ENCODE measurements around the gene MISP3. TPM values are rescaled to one million over a fixed set of nuclear protein-coding genes. Genes with fewer than 3 reads are reported as not detected.
"Not testable (repeated sequence)": the region's sequence is repeated elsewhere in the genome, so short reads cannot be mapped to it uniquely, and the experiment has no call there.

The MISP3 gene
- total RNA-seq, 2 experiments from 2014 or later: 0.39 to 0.49 TPM

GRCh38 chr19:14031719-14032480 is 40.7 kb upstream of the MISP3 start, which contains the start of gene IL27RA:
Gene IL27RA, plus strand, starts transcription at chr19:14031762. Its CDS starts 111 bp downstream, at chr19:14031873.
- DNase-seq (peak; percentile 67 to 94 (median 83)), ATAC-seq (ENCODE audit: poor library complexity) (peak; percentile 82)
- H3K4me1 ChIP-seq (ENCODE audit: insufficient read depth, low read length): peaks cover 49% of the 10 kb centered on the region
- peak within 1 kb of the TSS; percentile 94 for H3K27ac Mint-ChIP-seq
- intact Hi-C loops (cut with DNase I, micrococcal nuclease): loop anchor here (1.0 to 5.0 kb wide), 6 partner anchors 23 to 152 kb away; partner anchors contain the start of genes DCAF15 (in 1 of the 2) and RFX1 (in 1 of the 2)
- H3K4me3 Mint-ChIP-seq: peak within 1 kb of the TSS; percentile 98
- no peaks in the 10 kb centered on the region for H3K27me3 Mint-ChIP-seq
- H3K4me1 Mint-ChIP-seq (ENCODE audit: low read depth): peaks cover 36% of the 10 kb centered on the region
- H3K4me3 ChIP-seq (ENCODE audit: low read length): peak within 1 kb of the TSS; percentile 86
- peaks cover 22% of the 10 kb centered on the region for H3K36me3 ChIP-seq (ENCODE audit: insufficient read depth, low read length)
- peaks cover 36% of the 10 kb centered on the region for H3K36me3 Mint-ChIP-seq (ENCODE audit: low read depth)
- TF ChIP-seq CTCF (IDR thresholded peaks at IDR 0.05): no peak
- no peaks in the 10 kb centered on the region for H3K9me3 Mint-ChIP-seq
- CTCF ChIA-PET: interaction anchor here (0.5 to 1.8 kb wide), 17 partner anchors 11 to 750 kb away, joined by 3 to 9 read pairs (median 3); partner anchors contain the start of gene DCAF15
- POLR2A ChIA-PET: interaction anchor here (0.6 to 3.8 kb wide), 42 partner anchors 9 to 487 kb away, joined by 3 to 117 read pairs (median 5); partner anchors contain the start of genes ASF1B, BRME1, CC2D1A and DCAF15
- H3K27me3 ChIP-seq (ENCODE audit: control insufficient read depth in 1 of 2, insufficient read depth in 2 of 2, low read length in 2 of 2): no peaks in the 10 kb centered on the region
- peak within 1 kb of the TSS; percentile 93 to 98 for H3K27ac ChIP-seq (ENCODE audit: low read depth in 1 of 2, low read length in 2 of 2)
- H3K9me3 ChIP-seq (ENCODE audit: control insufficient read depth in 1 of 2, insufficient read depth in 1 of 2, low read length in 2 of 2): no peaks in the 10 kb centered on the region

- Mint-ChIP-seq H3K36me3 (ENCODE audit: low read depth) (peaks cover 55% of the 10 kb centered on the region), H3K4me3 (peak overlapping the region; percentile 75), H3K4me1 (ENCODE audit: low read depth) (peaks cover 29% of the 10 kb centered on the region), H3K9me3 (no peaks in the 10 kb centered on the region), H3K27me3 (no peaks in the 10 kb centered on the region), H3K27ac (peak overlapping the region; percentile 53)
- H3K27me3 ChIP-seq (ENCODE audit: control insufficient read depth in 1 of 2, insufficient read depth in 2 of 2, low read length in 2 of 2): no peaks in the 10 kb centered on the region
- DNase-seq: no peak
- H3K36me3 ChIP-seq (ENCODE audit: insufficient read depth, low read length): peaks cover 39% of the 10 kb centered on the region
- peaks cover 58% of the 10 kb centered on the region for H3K4me1 ChIP-seq (ENCODE audit: insufficient read depth, low read length)
- H3K27ac ChIP-seq (ENCODE audit: low read depth in 1 of 2, low read length in 2 of 2): no peak overlapping the region
- no peak overlapping the region for H3K4me3 ChIP-seq (ENCODE audit: low read length)
- POLR2A ChIA-PET: interaction anchor here (0.6 to 3.8 kb wide), 2 partner anchors 31 to 81 kb away, joined by 3 to 33 read pairs; partner anchors contain the start of gene DCAF15
- ATAC-seq (ENCODE audit: poor library complexity): no peak
- H3K9me3 ChIP-seq (ENCODE audit: control insufficient read depth in 1 of 2, insufficient read depth in 1 of 2, low read length in 2 of 2): no peaks in the 10 kb centered on the region
- CTCF ChIA-PET: interaction anchor here (1.4 to 2.3 kb wide), 2 partner anchors 11 to 14 kb away, joined by 6 to 8 read pairs; no protein-coding TSS in a partner anchor
- TF ChIP-seq CTCF (IDR thresholded peaks at IDR 0.05): no peak
- intact Hi-C loops (cut with DNase I, micrococcal nuclease): loop anchor here in 1 of 2 experiments (5.0 kb wide), 2 partner anchors 47 to 82 kb away; partner anchors contain the start of gene DCAF15
These were observed 38.6 kb upstream of the MISP3 start for GRCh38 chr19:14033946-14034345.

- peaks cover 58% of the 10 kb centered on the region for H3K4me1 ChIP-seq (ENCODE audit: insufficient read depth, low read length)
- H3K27me3 Mint-ChIP-seq; H3K4me3 ChIP-seq (ENCODE audit: low read length); DNase-seq; intact Hi-C loops (cut with DNase I, micrococcal nuclease); H3K9me3 ChIP-seq (ENCODE audit: control insufficient read depth in 1 of 2, insufficient read depth in 1 of 2, low read length in 2 of 2); H3K4me3 Mint-ChIP-seq; POLR2A ChIA-PET; H3K9me3 Mint-ChIP-seq; CTCF ChIA-PET; H3K27me3 ChIP-seq (ENCODE audit: control insufficient read depth in 1 of 2, insufficient read depth in 2 of 2, low read length in 2 of 2); H3K27ac ChIP-seq (ENCODE audit: low read depth in 1 of 2, low read length in 2 of 2); ATAC-seq (ENCODE audit: poor library complexity): not testable (repeated sequence)
- Mint-ChIP-seq H3K27ac (peak overlapping the region; percentile 17), H3K36me3 (ENCODE audit: low read depth) (peaks cover 67% of the 10 kb centered on the region), H3K4me1 (ENCODE audit: low read depth) (peaks cover 29% of the 10 kb centered on the region)
- peaks cover 51% of the 10 kb centered on the region for H3K36me3 ChIP-seq (ENCODE audit: insufficient read depth, low read length)
These were observed 37.4 kb upstream of the MISP3 start for GRCh38 chr19:14035159-14035558.

Data from CD4-positive, alpha-beta T cell (primary cell).